Colonic mucosa (tissue), 4 donors: ENCODE results near the gene HADHB. TPM values are rescaled to one million over a fixed set of nuclear protein-coding genes. Genes with fewer than 3 reads are reported as not detected.
"Not testable (repeated sequence)": the region's sequence is repeated elsewhere in the genome, so short reads cannot be mapped to it uniquely, and the experiment has no call there.

Experiments used
- DNase-seq: peaks from one replicate; pipeline ENCODE4 v3.0.0-alpha.2; 2020
- H3K27ac ChIP-seq: fragments of 200-600 bp; one replicate; pipeline ENCODE4 v1.8.0; 2021
- H3K27me3 ChIP-seq: fragments of 200-600 bp; one replicate; pipeline ENCODE4 v1.8.0; 2021
- H3K36me3 ChIP-seq: fragments of 200-600 bp; one replicate; pipeline ENCODE4 v1.8.0; 2021
- H3K4me1 ChIP-seq: fragments of 200-600 bp; one replicate; pipeline ENCODE4 v1.8.0; 2021; ENCODE audit warnings: mild to moderate bottlenecking
- H3K4me3 ChIP-seq: fragments of 200-600 bp; one replicate; pipeline ENCODE4 v1.8.0; 2021
- H3K9ac ChIP-seq, 2 donors: one replicate each; pipeline ENCODE4 v1.7.0; 2013; ENCODE audit warnings: control low read depth in 2 of 2, low read depth in 2 of 2, low read length in 2 of 2
- H3K9me3 ChIP-seq: fragments of 200-600 bp; one replicate; pipeline ENCODE4 v1.8.0; 2021
- intact Hi-C: fragments of 100-400 bp; cut with DNase I; formaldehyde crosslinking; loops from one replicate; pipeline ENCODE4 v1.14.1; 2022
- total RNA-seq, 2 donors: library from RNA; stranded (reverse); fragmentation: NEBNext Ultra II Directional in 1 of 2; extraction: Animal tissue kit (Norgen Biotek cat#: 25700) in 1 of 2; gene quantifications; one replicate each; pipeline ENCODE4 v1.2.1, GENCODE V29; 2021
- TF ChIP-seq, protein P1 (sequence below): fragments of 200-600 bp; IDR thresholded peaks from one replicate; pipeline ENCODE4 v1.8.0; 2022; ENCODE audit warnings: antibody characterized with exemption, mild to moderate bottlenecking
- donor health status: healthy.
- donor health status: DM: no; HTN: no; CAD: no.
- donor health status: DM: no; HTN: no; CAD: no.

The HADHB gene
- total RNA-seq, 2 donors from 2014 or later = 105 to 160 TPM

DNA sequence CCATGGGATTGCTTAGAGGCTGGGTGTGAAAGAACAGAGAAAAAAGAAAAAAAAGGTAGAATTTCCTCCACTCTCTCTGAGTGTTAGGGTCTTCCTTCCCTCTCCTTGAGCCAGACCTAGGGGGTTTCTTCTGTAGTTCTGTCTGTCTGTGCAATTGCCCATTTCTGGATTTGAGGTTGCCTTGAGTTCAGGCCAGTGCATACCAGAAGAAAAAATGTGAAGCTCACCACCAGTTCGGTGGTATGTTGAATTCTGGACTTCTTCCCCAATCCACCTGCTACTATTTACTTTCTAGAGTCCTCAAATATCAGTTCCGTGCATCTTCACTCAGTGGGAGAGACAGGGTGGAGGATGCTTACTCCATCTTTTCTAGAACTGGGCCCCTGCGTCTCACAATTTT is 85.9 kb downstream of the HADHB start:
- TF ChIP-seq, protein P1, sequence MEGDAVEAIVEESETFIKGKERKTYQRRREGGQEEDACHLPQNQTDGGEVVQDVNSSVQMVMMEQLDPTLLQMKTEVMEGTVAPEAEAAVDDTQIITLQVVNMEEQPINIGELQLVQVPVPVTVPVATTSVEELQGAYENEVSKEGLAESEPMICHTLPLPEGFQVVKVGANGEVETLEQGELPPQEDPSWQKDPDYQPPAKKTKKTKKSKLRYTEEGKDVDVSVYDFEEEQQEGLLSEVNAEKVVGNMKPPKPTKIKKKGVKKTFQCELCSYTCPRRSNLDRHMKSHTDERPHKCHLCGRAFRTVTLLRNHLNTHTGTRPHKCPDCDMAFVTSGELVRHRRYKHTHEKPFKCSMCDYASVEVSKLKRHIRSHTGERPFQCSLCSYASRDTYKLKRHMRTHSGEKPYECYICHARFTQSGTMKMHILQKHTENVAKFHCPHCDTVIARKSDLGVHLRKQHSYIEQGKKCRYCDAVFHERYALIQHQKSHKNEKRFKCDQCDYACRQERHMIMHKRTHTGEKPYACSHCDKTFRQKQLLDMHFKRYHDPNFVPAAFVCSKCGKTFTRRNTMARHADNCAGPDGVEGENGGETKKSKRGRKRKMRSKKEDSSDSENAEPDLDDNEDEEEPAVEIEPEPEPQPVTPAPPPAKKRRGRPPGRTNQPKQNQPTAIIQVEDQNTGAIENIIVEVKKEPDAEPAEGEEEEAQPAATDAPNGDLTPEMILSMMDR = no peak
- Histone ChIP-seq H3K4me1 (no peaks in the 10 kb centered on the region), H3K27ac (no peak overlapping the region), H3K4me3 (no peak overlapping the region), H3K27me3 (no peaks in the 10 kb centered on the region), H3K36me3 (no peaks in the 10 kb centered on the region), H3K9ac (peak overlapping the region in 1 of 2 donors; percentile 34), H3K9me3 (no peaks in the 10 kb centered on the region)
- no peak for DNase-seq
- intact Hi-C loops = no loop called here

DNA sequence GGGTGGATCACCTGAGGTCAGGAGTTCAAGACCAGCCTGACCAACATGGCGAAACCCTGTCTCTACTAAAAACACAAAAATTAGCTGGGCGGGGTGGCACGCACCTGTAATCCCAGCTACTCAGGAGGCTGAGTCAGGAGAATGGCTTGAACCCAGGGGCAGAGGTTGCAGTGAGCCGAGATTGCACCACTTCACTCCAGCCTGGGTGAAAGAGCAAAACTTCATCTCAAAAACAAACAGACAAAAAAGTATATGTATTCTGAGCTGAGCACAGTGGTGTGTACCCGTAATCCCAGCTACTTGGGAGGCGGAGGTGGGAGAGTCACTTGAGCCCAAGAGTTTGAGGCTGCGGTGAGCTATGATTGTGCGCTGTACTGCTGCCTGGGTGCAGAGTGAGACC is 86.6 kb downstream of the HADHB start:
- H3K4me3 ChIP-seq, intact Hi-C loops, DNase-seq, H3K36me3 ChIP-seq, H3K27me3 ChIP-seq, H3K9me3 ChIP-seq, H3K4me1 ChIP-seq, H3K27ac ChIP-seq, H3K9ac ChIP-seq: not testable (repeated sequence)

DNA sequence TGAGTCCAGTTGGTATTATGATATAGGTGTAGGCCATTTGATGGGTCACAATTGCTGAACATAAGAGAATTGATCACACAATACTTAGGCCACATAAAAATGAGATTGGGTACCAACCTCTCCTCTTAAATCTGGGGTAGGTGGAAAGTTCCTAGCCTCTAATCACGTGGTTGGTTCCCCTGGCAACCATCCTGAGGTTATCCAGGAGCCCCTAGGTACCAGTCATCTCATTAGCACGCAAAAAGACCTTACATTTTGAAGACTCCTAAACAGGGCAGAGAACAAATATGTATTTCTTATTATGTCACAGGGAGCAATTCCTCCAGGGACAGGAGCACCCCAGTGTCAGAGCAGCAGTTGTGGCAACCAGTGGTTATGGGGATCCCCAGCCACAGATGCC is 88.6 kb downstream of the HADHB start:
- no peak for DNase-seq
- TF ChIP-seq, protein P1 = no peak
- H3K27me3 ChIP-seq = no peaks in the 10 kb centered on the region
- H3K4me1 ChIP-seq = no peaks in the 10 kb centered on the region
- no peak overlapping the region for H3K27ac ChIP-seq
- H3K36me3 ChIP-seq = no peaks in the 10 kb centered on the region
- H3K9me3 ChIP-seq = no peaks in the 10 kb centered on the region
- H3K4me3 ChIP-seq = no peak overlapping the region
- no peak overlapping the region for H3K9ac ChIP-seq
- intact Hi-C loops = no loop called here

DNA sequence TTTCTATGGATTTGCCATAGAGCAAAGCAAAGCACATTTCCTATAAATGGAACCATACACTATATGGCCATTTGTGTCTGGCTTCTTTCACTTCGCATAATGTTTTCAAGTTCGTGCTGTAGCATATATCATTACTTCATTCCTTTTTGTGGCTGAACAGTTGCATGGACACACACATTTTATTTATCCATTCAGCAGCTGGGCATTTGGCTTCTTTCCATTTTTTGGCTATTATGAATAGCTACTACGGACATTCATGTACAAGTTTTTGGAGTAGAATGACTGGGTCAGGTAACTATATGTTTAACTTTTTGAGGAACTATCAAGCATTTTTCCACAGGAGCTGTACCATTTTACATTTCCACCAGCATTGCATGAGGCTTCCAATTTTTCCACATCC is 90.5 kb downstream of the HADHB start:
- no peaks in the 10 kb centered on the region for H3K9me3 ChIP-seq
- TF ChIP-seq, protein P1 = no peak
- H3K27ac ChIP-seq = no peak overlapping the region
- no peak overlapping the region for H3K4me3 ChIP-seq
- DNase-seq = no peak
- no peak overlapping the region for H3K9ac ChIP-seq
- intact Hi-C loops = no loop called here
- no peaks in the 10 kb centered on the region for H3K27me3 ChIP-seq
- no peaks in the 10 kb centered on the region for H3K36me3 ChIP-seq
- no peaks in the 10 kb centered on the region for H3K4me1 ChIP-seq

DNA sequence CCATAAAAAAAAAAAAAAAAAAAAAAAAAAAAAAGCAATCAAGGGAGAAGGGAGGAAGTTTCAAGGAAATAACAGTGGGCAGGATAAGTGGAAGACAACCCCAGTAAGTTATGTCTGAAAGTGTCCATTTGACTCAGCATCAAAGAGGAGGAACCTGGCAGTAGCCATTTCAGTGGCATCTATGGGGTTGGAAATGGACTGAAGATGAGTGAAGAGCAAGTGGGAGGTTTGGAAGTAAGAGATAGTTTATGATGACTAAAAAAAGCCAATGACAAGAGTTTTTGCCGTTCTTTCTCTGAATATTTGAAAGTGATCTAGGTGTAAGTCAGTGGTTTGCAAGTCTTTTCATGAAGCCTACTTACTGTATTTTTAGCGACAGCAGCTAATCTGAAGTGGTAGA is 92.0 kb downstream of the HADHB start:
- H3K36me3 ChIP-seq = no peaks in the 10 kb centered on the region
- TF ChIP-seq, protein P1 = no peak
- H3K27me3 ChIP-seq = no peaks in the 10 kb centered on the region
- intact Hi-C loops = no loop called here
- no peaks in the 10 kb centered on the region for H3K9me3 ChIP-seq
- H3K4me3 ChIP-seq = no peak overlapping the region
- DNase-seq = no peak
- no peak overlapping the region for H3K27ac ChIP-seq
- no peaks in the 10 kb centered on the region for H3K4me1 ChIP-seq
- no peak overlapping the region for H3K9ac ChIP-seq

DNA sequence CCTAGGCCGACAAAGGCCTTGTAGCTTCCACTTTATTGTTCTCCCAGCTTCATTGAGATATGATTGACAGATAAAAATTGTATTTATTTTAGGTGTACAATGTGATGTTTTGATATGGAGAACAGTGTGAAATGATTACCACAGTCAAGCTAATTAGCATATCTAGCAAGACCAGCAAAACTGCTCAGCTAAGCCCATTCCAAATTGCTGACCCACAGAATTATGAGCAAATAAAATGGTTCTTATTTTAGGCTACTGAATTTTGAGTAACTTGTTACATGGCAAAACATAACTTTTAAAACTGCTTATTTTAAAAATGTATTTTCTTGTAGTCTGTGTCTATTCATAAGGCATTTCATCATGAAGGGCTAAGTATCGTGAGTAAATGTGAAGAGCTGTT is 92.6 kb downstream of the HADHB start:
- intact Hi-C loops = no loop called here
- no peak overlapping the region for H3K27ac ChIP-seq
- H3K36me3 ChIP-seq = no peaks in the 10 kb centered on the region
- no peak overlapping the region for H3K4me3 ChIP-seq
- H3K9me3 ChIP-seq = no peaks in the 10 kb centered on the region
- no peak overlapping the region for H3K9ac ChIP-seq
- H3K27me3 ChIP-seq = no peaks in the 10 kb centered on the region
- no peaks in the 10 kb centered on the region for H3K4me1 ChIP-seq
- no peak for DNase-seq
- TF ChIP-seq, protein P1 = no peak

Other genes with a start within 250 kb of the HADHB start
- gene RAB10, start 210.9 kb upstream of the HADHB start, total RNA-seq = 100 to 1,000 TPM; 195 to 206 TPM
- 1 to 10 TPM; 2.4 to 3.9 TPM for gene GAREM2, start 71.9 kb upstream of the HADHB start, total RNA-seq
- gene HADHA, start 307 bp upstream of the HADHB start, total RNA-seq = 100 to 1,000 TPM; 226 to 266 TPM
- gene SELENOI, start 101.2 kb downstream of the HADHB start, total RNA-seq = 10 to 100 TPM; 41.5 to 42.2 TPM
- under 1 TPM; 0.16 to 0.20 TPM for gene ADGRF3, start 101.8 kb downstream of the HADHB start, total RNA-seq
- not detected for gene DRC1, start 157.0 kb downstream of the HADHB start, total RNA-seq
- not detected for gene OTOF, start 233.2 kb downstream of the HADHB start, total RNA-seq